Mucosa of stomach (tissue), 1 donor: Measurements from ENCODE around the gene MCRIP2.

Source experiments
- H3K27me3 ChIP-seq: one replicate; pipeline ENCODE4 v1.7.0; 2013; ENCODE audit warnings: mild to moderate bottlenecking, low read length; ENCODE audit not compliant: control insufficient read depth, insufficient read depth
- H3K36me3 ChIP-seq: one replicate; pipeline ENCODE4 v1.7.0; 2013; ENCODE audit warnings: low read length; ENCODE audit not compliant: control insufficient read depth, insufficient read depth
- H3K4me1 ChIP-seq: one replicate; pipeline ENCODE4 v1.7.0; 2013; ENCODE audit warnings: mild to moderate bottlenecking, low read length; ENCODE audit not compliant: control insufficient read depth, insufficient read depth
- H3K4me3 ChIP-seq: one replicate; pipeline ENCODE4 v1.7.0; 2013; ENCODE audit warnings: low read length
- H3K9ac ChIP-seq: one replicate; pipeline ENCODE4 v1.7.0; 2013; ENCODE audit warnings: mild to moderate bottlenecking, low read length, moderate library complexity
- H3K9me3 ChIP-seq: one replicate; pipeline ENCODE4 v1.7.0; 2013; ENCODE audit warnings: mild to moderate bottlenecking, low read length, moderate library complexity; ENCODE audit not compliant: control insufficient read depth
- donor health status: Pancreatic carcinoma.

MCRIP2 gene

GRCh38 chr16:630249-630814 is 11.3 kb upstream of the MCRIP2 start:
- Histone ChIP-seq H3K36me3 (peaks cover 10% of the 10 kb centered on the region), H3K9me3 (no peaks in the 10 kb centered on the region), H3K27me3 (no peaks in the 10 kb centered on the region), H3K4me3 (no peak overlapping the region), H3K9ac (no peak overlapping the region), H3K4me1 (peaks cover 26% of the 10 kb centered on the region)

- Histone ChIP-seq H3K9ac (no peak within 1 kb of the TSS), H3K4me1 (peaks cover 30% of the 10 kb centered on the region), H3K36me3 (peaks cover 7% of the 10 kb centered on the region), H3K4me3 (no peak within 1 kb of the TSS), H3K27me3 (no peaks in the 10 kb centered on the region), H3K9me3 (no peaks in the 10 kb centered on the region)
These were observed 10.7 kb upstream of the MCRIP2 start, which contains the start of gene WFIKKN1 for GRCh38 chr16:630815-631405. TSS of gene WFIKKN1 (plus strand) at chr16:630985. CDS start at chr16:631254, 269 bp downstream.

GRCh38 chr16:631808-632358 is 9.7 kb upstream of the MCRIP2 start:
- Histone ChIP-seq H3K4me1 (peaks cover 30% of the 10 kb centered on the region), H3K36me3 (no peaks in the 10 kb centered on the region)

DNA sequence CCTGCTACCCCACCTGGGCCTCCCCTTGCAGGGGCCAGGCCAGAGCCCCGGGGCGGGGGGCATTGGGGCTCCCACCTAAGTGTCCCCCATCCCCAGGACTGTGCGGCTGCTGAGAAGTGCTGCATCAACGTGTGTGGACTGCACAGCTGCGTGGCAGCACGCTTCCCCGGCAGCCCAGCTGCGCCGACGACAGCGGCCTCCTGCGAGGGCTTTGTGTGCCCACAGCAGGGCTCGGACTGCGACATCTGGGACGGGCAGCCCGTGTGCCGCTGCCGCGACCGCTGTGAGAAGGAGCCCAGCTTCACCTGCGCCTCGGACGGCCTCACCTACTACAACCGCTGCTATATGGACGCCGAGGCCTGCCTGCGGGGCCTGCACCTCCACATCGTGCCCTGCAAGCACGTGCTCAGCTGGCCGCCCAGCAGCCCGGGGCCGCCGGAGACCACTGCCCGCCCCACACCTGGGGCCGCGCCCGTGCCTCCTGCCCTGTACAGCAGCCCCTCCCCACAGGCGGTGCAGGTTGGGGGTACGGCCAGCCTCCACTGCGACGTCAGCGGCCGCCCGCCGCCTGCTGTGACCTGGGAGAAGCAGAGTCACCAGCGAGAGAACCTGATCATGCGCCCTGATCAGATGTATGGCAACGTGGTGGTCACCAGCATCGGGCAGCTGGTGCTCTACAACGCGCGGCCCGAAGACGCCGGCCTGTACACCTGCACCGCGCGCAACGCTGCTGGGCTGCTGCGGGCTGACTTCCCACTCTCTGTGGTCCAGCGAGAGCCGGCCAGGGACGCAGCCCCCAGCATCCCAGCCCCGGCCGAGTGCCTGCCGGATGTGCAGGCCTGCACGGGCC is 8.9 kb upstream of the MCRIP2 start:
- Histone ChIP-seq H3K36me3 (no peaks in the 10 kb centered on the region), H3K9me3 (no peaks in the 10 kb centered on the region), H3K9ac (no peak overlapping the region), H3K4me3 (no peak overlapping the region), H3K4me1 (peaks cover 29% of the 10 kb centered on the region), H3K27me3 (no peaks in the 10 kb centered on the region)

More at GRCh38 chr16:631808-632358, 9.7 kb upstream of the MCRIP2 start:
- H3K9ac ChIP-seq, result no peak overlapping the region
- H3K27me3 ChIP-seq, result no peaks in the 10 kb centered on the region
- no peak overlapping the region for H3K4me3 ChIP-seq
- no peaks in the 10 kb centered on the region for H3K9me3 ChIP-seq

DNA sequence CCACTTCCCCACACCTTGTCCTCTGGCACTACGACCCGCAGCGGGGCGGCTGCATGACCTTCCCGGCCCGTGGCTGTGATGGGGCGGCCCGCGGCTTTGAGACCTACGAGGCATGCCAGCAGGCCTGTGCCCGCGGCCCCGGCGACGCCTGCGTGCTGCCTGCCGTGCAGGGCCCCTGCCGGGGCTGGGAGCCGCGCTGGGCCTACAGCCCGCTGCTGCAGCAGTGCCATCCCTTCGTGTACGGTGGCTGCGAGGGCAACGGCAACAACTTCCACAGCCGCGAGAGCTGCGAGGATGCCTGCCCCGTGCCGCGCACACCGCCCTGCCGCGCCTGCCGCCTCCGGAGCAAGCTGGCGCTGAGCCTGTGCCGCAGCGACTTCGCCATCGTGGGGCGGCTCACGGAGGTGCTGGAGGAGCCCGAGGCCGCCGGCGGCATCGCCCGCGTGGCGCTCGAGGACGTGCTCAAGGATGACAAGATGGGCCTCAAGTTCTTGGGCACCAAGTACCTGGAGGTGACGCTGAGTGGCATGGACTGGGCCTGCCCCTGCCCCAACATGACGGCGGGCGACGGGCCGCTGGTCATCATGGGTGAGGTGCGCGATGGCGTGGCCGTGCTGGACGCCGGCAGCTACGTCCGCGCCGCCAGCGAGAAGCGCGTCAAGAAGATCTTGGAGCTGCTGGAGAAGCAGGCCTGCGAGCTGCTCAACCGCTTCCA is 8.1 kb upstream of the MCRIP2 start:
- Histone ChIP-seq H3K27me3 (no peaks in the 10 kb centered on the region), H3K4me1 (peaks cover 30% of the 10 kb centered on the region), H3K36me3 (no peaks in the 10 kb centered on the region), H3K9me3 (no peaks in the 10 kb centered on the region), H3K4me3 (no peak overlapping the region), H3K9ac (no peak overlapping the region)

GRCh38 chr16:634051-634670 is 7.5 kb upstream of the MCRIP2 start:
- Histone ChIP-seq H3K9me3 (no peaks in the 10 kb centered on the region), H3K36me3 (no peaks in the 10 kb centered on the region), H3K27me3 (no peaks in the 10 kb centered on the region), H3K4me1 (peaks cover 30% of the 10 kb centered on the region), H3K4me3 (no peak overlapping the region), H3K9ac (no peak overlapping the region)

DNA sequence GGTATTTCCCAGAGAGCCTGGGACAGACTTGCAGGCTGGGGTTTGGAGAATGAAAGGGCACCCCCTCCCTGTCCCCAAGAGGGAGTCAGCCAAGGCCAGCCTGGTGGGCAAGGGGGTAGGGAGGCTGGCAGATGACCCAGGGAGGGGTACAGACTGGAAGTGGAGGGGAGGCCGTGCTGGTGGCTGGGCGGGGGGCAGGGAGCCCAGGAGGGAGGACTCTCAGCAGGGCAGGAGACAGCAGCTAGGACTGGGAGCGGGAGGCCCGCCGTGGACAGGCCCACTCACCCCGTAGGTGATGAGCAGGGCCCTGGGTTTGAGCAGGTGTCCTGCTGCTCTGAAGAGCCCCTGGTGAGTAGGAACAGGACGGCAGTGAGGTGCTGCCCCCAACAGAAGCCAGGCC is 6.6 kb upstream of the MCRIP2 start:
- Histone ChIP-seq H3K27me3 (no peaks in the 10 kb centered on the region), H3K36me3 (no peaks in the 10 kb centered on the region), H3K4me1 (peaks cover 28% of the 10 kb centered on the region), H3K9me3 (no peaks in the 10 kb centered on the region), H3K9ac (no peak overlapping the region), H3K4me3 (no peak overlapping the region)

- Histone ChIP-seq H3K36me3 (no peaks in the 10 kb centered on the region), H3K27me3 (no peaks in the 10 kb centered on the region), H3K4me3 (peak overlapping the region; percentile 46), H3K4me1 (peaks cover 22% of the 10 kb centered on the region), H3K9ac (peak overlapping the region; percentile 68), H3K9me3 (no peaks in the 10 kb centered on the region)
These were observed 5.9 kb upstream of the MCRIP2 start for GRCh38 chr16:635573-636205.

- Histone ChIP-seq H3K4me3 (peak within 1 kb of the TSS; percentile 46), H3K9ac (peak within 1 kb of the TSS; percentile 68), H3K9me3 (no peaks in the 10 kb centered on the region), H3K4me1 (peaks cover 22% of the 10 kb centered on the region), H3K27me3 (no peaks in the 10 kb centered on the region), H3K36me3 (no peaks in the 10 kb centered on the region)
These were observed 5.2 kb upstream of the MCRIP2 start, which contains the start of gene METTL26 for GRCh38 chr16:636206-637080. TSS of gene METTL26 (minus strand) at chr16:636305. CDS start at chr16:636290, 15 bp downstream.

GRCh38 chr16:637081-638018 is 4.3 kb upstream of the MCRIP2 start:
- Histone ChIP-seq H3K9ac (no peak overlapping the region), H3K36me3 (no peaks in the 10 kb centered on the region), H3K4me3 (no peak overlapping the region), H3K9me3 (no peaks in the 10 kb centered on the region), H3K27me3 (no peaks in the 10 kb centered on the region), H3K4me1 (peaks cover 22% of the 10 kb centered on the region)
